Stimulated activated CD4-positive, alpha-beta T cell treated with anti-CD3 and anti-CD28 coated beads, Interleukin-2, amount 100 ng/mL, for 48 hours (primary cell): ENCODE measurements around the gene TTC38.
A peak's percentile ranks its signal among the peaks of the same experiment; 100 is the strongest.

ENCODE experiments used
- DNase-seq, 2 donors: peaks; one replicate each; pipeline ENCODE4 v3.0.0-alpha.2; 2020

Gene TTC38

GRCh38 chr22:46335201-46336118, 67.7 kb downstream of the TTC38 start, which contains the start of gene TRMU:
Gene TRMU (plus strand): TSS chr22:46335714. CDS start chr22:46335765, 51 bp downstream.
- peak; percentile 70 to 72 for DNase-seq

- no peak for DNase-seq
These were observed 68.6 kb downstream of the TTC38 start for GRCh38 chr22:46336119-46337078.

DNA sequence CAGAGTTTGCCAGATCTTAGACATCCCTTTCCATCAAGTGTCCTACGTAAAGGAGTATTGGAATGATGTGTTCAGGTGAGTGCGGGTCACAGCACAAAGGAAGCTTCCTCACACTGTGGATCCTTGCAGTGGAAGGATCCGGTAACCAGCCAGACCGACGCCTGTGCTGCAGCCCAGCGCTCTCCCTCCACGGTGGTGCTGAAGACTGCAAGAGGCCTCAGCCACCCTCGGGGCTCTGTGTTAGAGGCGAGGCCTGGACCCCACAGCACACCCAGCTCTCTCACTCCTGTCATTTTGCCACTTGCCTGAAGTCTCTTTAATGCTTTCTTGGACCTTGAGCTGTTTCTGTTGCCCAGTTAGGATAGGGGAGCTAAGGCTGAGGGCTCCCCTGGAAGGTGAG, 70.1 kb downstream of the TTC38 start:
- no peak for DNase-seq

DNA sequence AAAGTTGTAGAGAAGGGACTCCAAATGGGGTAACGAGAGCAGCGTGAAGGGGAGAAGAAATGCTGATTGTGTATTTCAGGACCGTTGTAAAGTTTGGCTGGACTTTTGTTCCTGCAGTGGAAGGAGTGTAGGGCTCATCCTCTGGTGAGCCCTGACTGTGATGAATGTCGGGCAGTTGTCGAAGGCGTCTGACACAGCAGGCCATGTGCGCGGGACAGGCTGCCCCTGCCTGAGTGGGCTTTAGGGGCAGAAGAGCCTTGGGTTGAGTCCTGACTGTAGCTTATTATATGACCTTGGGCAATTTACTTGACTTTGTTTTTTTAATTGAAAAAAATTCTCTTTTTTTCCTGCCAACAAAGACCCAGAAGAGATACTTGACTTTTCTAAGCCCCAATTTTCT, 70.8 kb downstream of the TTC38 start:
- DNase-seq, result no peak

DNA sequence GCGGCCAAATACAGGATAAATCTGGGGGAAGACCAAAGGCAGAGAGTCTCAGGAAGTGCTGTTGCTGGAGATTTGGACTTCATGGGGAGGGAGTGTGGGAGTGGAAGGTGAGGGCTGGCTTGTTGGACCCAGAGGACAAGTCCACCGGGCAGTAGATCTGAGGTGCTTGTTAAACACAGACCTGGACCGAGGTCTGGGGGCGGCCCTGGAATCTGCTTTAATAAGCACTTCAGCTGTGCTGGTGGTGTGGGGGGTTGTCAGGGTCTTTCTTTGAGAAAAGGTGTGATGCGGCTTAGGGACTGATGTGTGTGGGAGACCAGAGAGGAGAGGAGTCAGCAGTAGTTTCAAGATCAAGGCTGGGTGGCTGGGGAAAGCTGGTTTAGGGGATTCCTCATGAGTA, 72.1 kb downstream of the TTC38 start:
- no peak for DNase-seq

- DNase-seq, result no peak
These were observed 72.9 kb downstream of the TTC38 start for GRCh38 chr22:46340676-46341075.
